BLaER1 treated with 17β-estradiol and CSF1 and Interleukin-3, amounts not matched to agents 10 nM and 100 nM (cell line): Measurements from ENCODE around the gene ATP5PF.
"Not testable (repeated sequence)": the region's sequence is repeated elsewhere in the genome, so short reads cannot be mapped to it uniquely, and the experiment has no call there.

Experiments used
- H3K27ac ChIP-seq, 11 experiments: shearing (Covaris generic); formaldehyde crosslinking; 2 replicates each; pipeline ENCODE4 v1.8.1; 2022
- H3K27me3 ChIP-seq, 11 experiments: shearing (Covaris generic); formaldehyde crosslinking; 2 replicates each; pipeline ENCODE4 v1.8.1; 2022
- H3K36me3 ChIP-seq, 11 experiments: shearing (Covaris generic); formaldehyde crosslinking; 2 replicates each; pipeline ENCODE4 v1.8.1; 2022
- H3K4me1 ChIP-seq, 10 experiments: shearing (Covaris generic); formaldehyde crosslinking; 2 replicates each; pipeline ENCODE4 v1.8.1; 2022
- H3K4me2 ChIP-seq, 11 experiments: shearing (Covaris generic); formaldehyde crosslinking; 2 replicates each; pipeline ENCODE4 v1.8.1; 2022
- H3K4me3 ChIP-seq, 10 experiments: shearing (Covaris generic); formaldehyde crosslinking; 2 replicates each; pipeline ENCODE4 v1.8.1; 2022
- H3K9ac ChIP-seq, 11 experiments: shearing (Covaris generic); formaldehyde crosslinking; 2 replicates each; pipeline ENCODE4 v1.8.1; 2022
- H3K9me3 ChIP-seq, 11 experiments: shearing (Covaris generic); formaldehyde crosslinking; replicated peaks in 1 of 11; 2 replicates each; pipeline ENCODE4 v1.8.1; 2022
- H4K20me1 ChIP-seq, 11 experiments: shearing (Covaris generic); formaldehyde crosslinking; 2 replicates each; pipeline ENCODE4 v1.8.1; 2022
- Cebpa-rat ChIP-seq, 11 experiments: shearing (Covaris generic); IDR thresholded peaks; 2 replicates each; pipeline ENCODE4 v1.8.1; 2022

The ATP5PF gene

GRCh38 chr21:25734904-25735645 lies at the start of gene ATP5PF, which contains the start of gene GABPA:
Gene ATP5PF, minus strand, starts transcription at chr21:25734904. Its CDS starts 5,110 bp downstream, at chr21:25729794.
Gene GABPA, plus strand, starts transcription at chr21:25734972. Its CDS starts 6,627 bp downstream, at chr21:25741599.
- Histone ChIP-seq H3K36me3 (peaks cover 14 to 41% (median 29%) of the 10 kb centered on the region in 11 experiments; a peak in 21 of 22 replicates), H3K4me1 (peaks cover 34 to 52% (median 40%) of the 10 kb centered on the region in 10 experiments)

GRCh38 chr21:25778126-25778875 lies 43.6 kb upstream of the ATP5PF start:
- not testable (repeated sequence) for H3K4me2 ChIP-seq, H3K27me3 ChIP-seq, H3K4me1 ChIP-seq, H3K9ac ChIP-seq, H3K4me3 ChIP-seq, H3K27ac ChIP-seq, H3K36me3 ChIP-seq, H4K20me1 ChIP-seq
- peaks cover 15 to 26% (median 20%) of the 10 kb centered on the region in 11 experiments for H3K9me3 ChIP-seq

More at GRCh38 chr21:25734904-25735645, at the start of gene ATP5PF, which contains the start of gene GABPA:
- peak within 1 kb of the TSS; percentile 80 to 96 (median 89) for H3K4me3 ChIP-seq
- peak within 1 kb of the TSS; percentile 99 to 100 (median 100) for H3K27ac ChIP-seq
- H3K4me2 ChIP-seq = peak within 1 kb of the TSS; percentile 79 to 96 (median 90)
- H3K9ac ChIP-seq = peak within 1 kb of the TSS; percentile 99 to 100 (median 100)
- H4K20me1 ChIP-seq = peaks cover 26 to 56% (median 38%) of the 10 kb centered on the region in 11 experiments; a peak in 17 of 22 replicates
- H3K27me3 ChIP-seq = no peaks in the 10 kb centered on the region
- H3K9me3 ChIP-seq = no peaks in the 10 kb centered on the region
- no peak for TF ChIP-seq Cebpa-rat (IDR thresholded peaks at IDR 0.05)

DNA sequence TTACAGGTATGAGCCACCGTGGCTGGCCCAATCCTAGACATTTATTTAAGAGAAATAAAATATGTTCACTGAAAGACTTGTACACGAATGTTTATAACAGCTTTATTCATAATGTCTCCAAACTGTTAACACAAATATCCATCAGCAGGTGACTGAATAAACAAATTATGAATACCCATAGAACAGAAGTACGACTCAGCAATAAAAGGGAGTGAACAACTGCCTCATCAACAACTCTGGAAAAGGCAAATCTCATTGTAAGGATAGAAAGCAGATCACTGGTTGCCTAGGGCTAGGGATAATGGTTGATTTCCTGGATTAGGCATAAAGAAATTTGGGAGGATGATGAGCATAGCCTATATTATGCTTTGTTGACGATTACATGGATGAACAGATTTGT lies 41.7 kb upstream of the ATP5PF start:
- Histone ChIP-seq H4K20me1 (no peaks in the 10 kb centered on the region), H3K4me1 (peaks cover 8 to 16% (median 12%) of the 10 kb centered on the region in 10 experiments; a peak in 17 of 20 replicates), H3K36me3 (no peaks in the 10 kb centered on the region), H3K9me3 (peaks cover 15 to 26% (median 20%) of the 10 kb centered on the region in 11 experiments), H3K27me3 (no peaks in the 10 kb centered on the region), H3K4me2 (no peak overlapping the region), H3K4me3 (no peak overlapping the region), H3K27ac (no peak overlapping the region), H3K9ac (no peak overlapping the region)
- no peak for TF ChIP-seq Cebpa-rat (IDR thresholded peaks at IDR 0.05)

DNA sequence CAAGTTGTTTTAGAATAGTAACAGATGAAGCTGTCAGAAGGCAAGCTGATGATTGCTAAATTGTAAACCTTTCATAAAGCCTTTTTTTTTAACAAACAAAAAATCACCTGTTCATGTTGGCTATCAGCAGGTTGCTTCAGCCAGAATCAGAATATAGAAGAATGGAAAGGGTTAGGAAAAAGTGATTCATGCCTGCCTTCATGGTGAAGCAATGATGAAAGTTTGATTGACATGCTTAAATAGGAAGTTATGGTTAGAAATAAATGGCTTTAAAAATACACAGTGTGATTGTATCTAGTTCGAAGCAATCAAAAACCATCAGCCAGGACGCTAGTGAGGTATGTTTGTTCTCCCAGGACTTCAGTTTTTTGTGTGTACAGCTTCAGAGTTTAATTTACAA lies 38.0 kb upstream of the ATP5PF start:
- peaks cover 0 to 2% (median under 1%) of the 10 kb centered on the region in 11 experiments; a peak in 8 of 22 replicates for H3K9me3 ChIP-seq
- H3K27ac ChIP-seq = peak overlapping the region in 10 of 11 experiments; percentile 35 to 79 (median 52); a peak in 17 of 22 replicates
- H3K9ac ChIP-seq = peak overlapping the region in 4 of 11 experiments; percentile 22 to 59 (median 37); a peak in 6 of 22 replicates
- H3K27me3 ChIP-seq = no peaks in the 10 kb centered on the region
- peaks cover 8 to 16% (median 12%) of the 10 kb centered on the region in 10 experiments; a peak in 17 of 20 replicates for H3K4me1 ChIP-seq
- H3K36me3 ChIP-seq = peaks cover 0 to 34% (median 17%) of the 10 kb centered on the region in 11 experiments; a peak in 16 of 22 replicates
- no peaks in the 10 kb centered on the region for H4K20me1 ChIP-seq
- H3K4me3 ChIP-seq = no peak overlapping the region; a peak in 1 of 20 replicates
- peak overlapping the region; percentile 20 to 79 (median 41); a peak in 21 of 22 replicates for H3K4me2 ChIP-seq
- TF ChIP-seq Cebpa-rat (IDR thresholded peaks at IDR 0.05) = no peak

- Histone ChIP-seq H3K4me1 (peaks cover 5 to 8% (median 6%) of the 10 kb centered on the region in 10 experiments; a peak in 17 of 20 replicates), H3K27me3 (no peaks in the 10 kb centered on the region), H3K4me3 (no peak overlapping the region), H3K27ac (no peak overlapping the region), H3K9me3 (no peaks in the 10 kb centered on the region), H3K4me2 (no peak overlapping the region), H4K20me1 (no peaks in the 10 kb centered on the region), H3K36me3 (peaks cover 44 to 81% (median 64%) of the 10 kb centered on the region in 11 experiments), H3K9ac (no peak overlapping the region)
- no peak for TF ChIP-seq Cebpa-rat (IDR thresholded peaks at IDR 0.05)
These were observed 33.2 kb upstream of the ATP5PF start for GRCh38 chr21:25767921-25768320.

DNA sequence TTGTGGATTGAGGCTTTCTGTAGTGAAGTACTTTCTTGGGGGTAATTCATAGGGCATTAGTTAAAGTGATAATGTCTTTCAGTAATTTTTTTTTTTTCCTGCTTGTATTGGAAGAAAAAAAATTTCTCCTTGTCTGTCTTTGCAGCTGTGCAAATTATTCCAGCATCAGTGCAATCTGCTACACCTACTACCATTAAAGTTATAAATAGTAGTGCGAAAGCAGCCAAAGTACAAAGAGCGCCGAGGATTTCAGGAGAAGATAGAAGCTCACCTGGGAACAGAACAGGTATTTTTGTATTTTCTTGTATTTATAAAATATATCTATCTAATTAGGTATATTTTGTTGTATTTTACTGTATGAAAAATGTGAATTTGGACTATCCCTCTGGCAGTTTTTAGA lies 29.4 kb upstream of the ATP5PF start:
- no peaks in the 10 kb centered on the region for H4K20me1 ChIP-seq
- no peak for TF ChIP-seq Cebpa-rat (IDR thresholded peaks at IDR 0.05)

GRCh38 chr21:25760677-25761076 lies 26.0 kb upstream of the ATP5PF start:
- Histone ChIP-seq H3K4me2 (no peak overlapping the region), H3K27ac (no peak overlapping the region), H3K4me3 (no peak overlapping the region), H3K4me1 (no peaks in the 10 kb centered on the region), H3K9ac (no peak overlapping the region), H3K36me3 (peaks cover 70 to 100% (median 96%) of the 10 kb centered on the region in 11 experiments), H4K20me1 (peaks cover 0 to 6% (median 0%) of the 10 kb centered on the region in 11 experiments; a peak in 2 of 22 replicates), H3K9me3 (no peaks in the 10 kb centered on the region), H3K27me3 (no peaks in the 10 kb centered on the region)
- no peak for TF ChIP-seq Cebpa-rat (IDR thresholded peaks at IDR 0.05)

More for the DNA sequence above, 29.4 kb upstream of the ATP5PF start:
- Histone ChIP-seq H3K4me3 (no peak overlapping the region), H3K9ac (no peak overlapping the region), H3K9me3 (no peaks in the 10 kb centered on the region), H3K4me2 (no peak overlapping the region), H3K27me3 (no peaks in the 10 kb centered on the region), H3K36me3 (peaks cover 77 to 100% (median 94%) of the 10 kb centered on the region in 11 experiments), H3K4me1 (no peaks in the 10 kb centered on the region), H3K27ac (no peak overlapping the region)

DNA sequence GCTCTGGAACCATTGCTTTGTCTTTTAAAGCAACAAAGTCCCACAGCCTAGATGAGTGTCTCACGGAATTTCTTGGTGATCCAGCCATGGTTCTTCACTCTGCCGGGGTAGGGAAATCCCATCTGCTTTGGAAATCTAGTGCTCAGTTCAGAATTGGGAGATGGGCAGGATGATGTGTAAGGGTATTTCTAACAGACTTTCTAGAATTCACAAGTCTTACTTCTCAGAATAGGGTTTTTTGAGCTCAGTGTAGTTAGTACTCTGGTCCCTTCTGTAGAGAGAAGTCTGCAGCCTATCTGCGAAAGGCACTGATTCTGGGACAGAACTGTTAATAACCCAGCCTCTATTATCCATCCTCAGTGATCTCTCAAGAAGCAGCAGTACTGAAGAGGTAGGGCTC lies 25.4 kb upstream of the ATP5PF start:
- Histone ChIP-seq H3K9me3 (no peaks in the 10 kb centered on the region), H3K36me3 (peaks cover 68 to 100% (median 96%) of the 10 kb centered on the region in 11 experiments), H3K27me3 (no peaks in the 10 kb centered on the region), H3K9ac (no peak overlapping the region), H3K27ac (no peak overlapping the region), H4K20me1 (peaks cover 0 to 12% (median 0%) of the 10 kb centered on the region in 11 experiments; a peak in 2 of 22 replicates), H3K4me2 (no peak overlapping the region), H3K4me3 (no peak overlapping the region), H3K4me1 (no peaks in the 10 kb centered on the region)
- no peak for TF ChIP-seq Cebpa-rat (IDR thresholded peaks at IDR 0.05)

DNA sequence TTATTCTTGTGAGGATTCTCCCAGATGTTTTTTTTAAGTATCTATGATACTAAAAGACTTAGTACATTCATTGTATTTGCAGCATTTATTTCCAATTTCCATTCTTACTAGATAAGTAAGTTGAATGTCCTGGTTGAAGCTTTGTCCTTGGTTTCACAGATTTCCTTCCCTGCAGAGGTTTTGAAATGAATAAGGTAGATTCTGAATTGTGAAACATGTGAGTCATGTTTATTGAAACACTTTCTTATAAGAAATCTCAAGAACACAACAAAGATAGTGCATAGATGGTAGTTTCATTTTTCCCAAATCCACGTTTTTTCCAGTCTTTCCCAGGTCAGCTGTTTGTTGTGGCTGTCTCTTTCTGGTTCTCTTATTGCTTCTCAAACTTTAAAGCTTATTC lies 24.9 kb upstream of the ATP5PF start:
- Histone ChIP-seq H3K9me3 (no peaks in the 10 kb centered on the region), H3K4me2 (no peak overlapping the region), H3K4me3 (no peak overlapping the region), H3K27ac (no peak overlapping the region), H3K27me3 (no peaks in the 10 kb centered on the region), H3K36me3 (peaks cover 71 to 100% (median 96%) of the 10 kb centered on the region in 11 experiments), H3K4me1 (no peaks in the 10 kb centered on the region), H3K9ac (no peak overlapping the region), H4K20me1 (peaks cover 0 to 14% (median 0%) of the 10 kb centered on the region in 11 experiments; a peak in 2 of 22 replicates)
- no peak for TF ChIP-seq Cebpa-rat (IDR thresholded peaks at IDR 0.05)
